Left kidney (tissue), 1 donor: ENCODE results near the gene TMEM26. TPM values are rescaled to one million over a fixed set of nuclear protein-coding genes. Genes with fewer than 3 reads are reported as not detected.

Experiments used
- polyA plus RNA-seq: library from polyadenylated mRNA; unstranded; fragments of 120-200 nt; gene quantifications from one replicate; pipeline ENCODE4 v1.2.1, GENCODE V29; 2013; ENCODE audit not compliant: insufficient read length

Gene TMEM26
- polyA plus RNA-seq, 1 donor: 9.0 TPM

Other genes starting within 250 kb of the TMEM26 start
- gene CABCOCO1, start 209.5 kb upstream of the TMEM26 start, polyA plus RNA-seq: 2.8 TPM